IPS-15b (cell line): ENCODE data around the gene CCDC167.

Experiments used
- H3K27me3 ChIP-seq: one replicate; pipeline ENCODE4 v1.6.1; 2013; ENCODE audit warnings: low read length; ENCODE audit not compliant: control insufficient read depth, insufficient read depth
- H3K36me3 ChIP-seq: one replicate; pipeline ENCODE4 v1.6.1; 2013; ENCODE audit warnings: low read length; ENCODE audit not compliant: control insufficient read depth, insufficient read depth
- H3K4me1 ChIP-seq: one replicate; pipeline ENCODE4 v1.6.1; 2013; ENCODE audit warnings: mild to moderate bottlenecking, low read length; ENCODE audit not compliant: control insufficient read depth, insufficient read depth
- H3K4me3 ChIP-seq: one replicate; pipeline ENCODE4 v1.5.1; 2013; ENCODE audit warnings: low read depth, low read length
- H3K9ac ChIP-seq: one replicate; pipeline ENCODE4 v1.6.1; 2013; ENCODE audit warnings: low read depth, mild to moderate bottlenecking, low read length
- H3K9me3 ChIP-seq: one replicate; pipeline ENCODE4 v1.6.1; 2013; ENCODE audit warnings: mild to moderate bottlenecking, low read length; ENCODE audit not compliant: control insufficient read depth, insufficient read depth

Gene CCDC167

GRCh38 chr6:37516076-37516919 is 16.6 kb upstream of the CCDC167 start:
- Histone ChIP-seq H3K4me1 (peaks cover 20% of the 10 kb centered on the region), H3K9ac (no peak overlapping the region), H3K4me3 (no peak overlapping the region), H3K36me3 (no peaks in the 10 kb centered on the region), H3K9me3 (no peaks in the 10 kb centered on the region), H3K27me3 (peaks cover 34% of the 10 kb centered on the region)

GRCh38 chr6:37515712-37516075 is 16.0 kb upstream of the CCDC167 start:
- Histone ChIP-seq H3K4me1 (peaks cover 20% of the 10 kb centered on the region), H3K36me3 (no peaks in the 10 kb centered on the region)

GRCh38 chr6:37514837-37515236 is 15.1 kb upstream of the CCDC167 start:
- no peak overlapping the region for H3K9ac ChIP-seq
- no peaks in the 10 kb centered on the region for H3K9me3 ChIP-seq
- no peak overlapping the region for H3K4me3 ChIP-seq
- H3K27me3 ChIP-seq = peaks cover 43% of the 10 kb centered on the region
- peaks cover 20% of the 10 kb centered on the region for H3K4me1 ChIP-seq
- H3K36me3 ChIP-seq = no peaks in the 10 kb centered on the region

More at GRCh38 chr6:37515712-37516075, 16.0 kb upstream of the CCDC167 start:
- H3K9me3 ChIP-seq = no peaks in the 10 kb centered on the region
- H3K9ac ChIP-seq = no peak overlapping the region
- no peak overlapping the region for H3K4me3 ChIP-seq
- H3K27me3 ChIP-seq = peaks cover 41% of the 10 kb centered on the region

GRCh38 chr6:37514321-37514771 is 14.7 kb upstream of the CCDC167 start:
- Histone ChIP-seq H3K4me1 (peaks cover 20% of the 10 kb centered on the region), H3K9ac (no peak overlapping the region), H3K27me3 (peaks cover 43% of the 10 kb centered on the region), H3K4me3 (no peak overlapping the region), H3K9me3 (no peaks in the 10 kb centered on the region), H3K36me3 (no peaks in the 10 kb centered on the region)

GRCh38 chr6:37513576-37513975 is 13.9 kb upstream of the CCDC167 start:
- Histone ChIP-seq H3K4me1 (peaks cover 20% of the 10 kb centered on the region), H3K9me3 (no peaks in the 10 kb centered on the region), H3K9ac (no peak overlapping the region), H3K36me3 (no peaks in the 10 kb centered on the region), H3K27me3 (peaks cover 43% of the 10 kb centered on the region), H3K4me3 (peak overlapping the region; percentile 52)

GRCh38 chr6:37513155-37513554 is 13.5 kb upstream of the CCDC167 start:
- H3K4me1 ChIP-seq = peaks cover 21% of the 10 kb centered on the region
- no peak overlapping the region for H3K9ac ChIP-seq
- H3K4me3 ChIP-seq = peak overlapping the region; percentile 52
- no peaks in the 10 kb centered on the region for H3K9me3 ChIP-seq
- H3K27me3 ChIP-seq = peaks cover 43% of the 10 kb centered on the region
- H3K36me3 ChIP-seq = no peaks in the 10 kb centered on the region

GRCh38 chr6:37512400-37513011 is 12.8 kb upstream of the CCDC167 start:
- no peaks in the 10 kb centered on the region for H3K9me3 ChIP-seq
- peaks cover 43% of the 10 kb centered on the region for H3K27me3 ChIP-seq
- H3K36me3 ChIP-seq = no peaks in the 10 kb centered on the region
- peaks cover 23% of the 10 kb centered on the region for H3K4me1 ChIP-seq
- H3K9ac ChIP-seq = no peak overlapping the region
- H3K4me3 ChIP-seq = peak overlapping the region; percentile 52

- Histone ChIP-seq H3K36me3 (no peaks in the 10 kb centered on the region), H3K9me3 (no peaks in the 10 kb centered on the region), H3K4me1 (peaks cover 19% of the 10 kb centered on the region), H3K9ac (no peak overlapping the region), H3K4me3 (peak overlapping the region; percentile 52), H3K27me3 (peaks cover 43% of the 10 kb centered on the region)
Measured at GRCh38 chr6:37511910-37512399, 12.3 kb upstream of the CCDC167 start.

GRCh38 chr6:37511201-37511600 is 11.5 kb upstream of the CCDC167 start:
- H3K4me3 ChIP-seq = no peak overlapping the region
- no peak overlapping the region for H3K9ac ChIP-seq
- H3K27me3 ChIP-seq = peaks cover 43% of the 10 kb centered on the region
- no peaks in the 10 kb centered on the region for H3K9me3 ChIP-seq
- H3K36me3 ChIP-seq = no peaks in the 10 kb centered on the region
- peaks cover 16% of the 10 kb centered on the region for H3K4me1 ChIP-seq

- Histone ChIP-seq H3K9ac (no peak overlapping the region), H3K9me3 (no peaks in the 10 kb centered on the region), H3K27me3 (peaks cover 27% of the 10 kb centered on the region), H3K36me3 (no peaks in the 10 kb centered on the region), H3K4me3 (no peak overlapping the region), H3K4me1 (peaks cover 5% of the 10 kb centered on the region)
Measured at GRCh38 chr6:37507690-37508421, 8.2 kb upstream of the CCDC167 start.

- Histone ChIP-seq H3K36me3 (no peaks in the 10 kb centered on the region), H3K4me1 (peaks cover 5% of the 10 kb centered on the region), H3K9me3 (no peaks in the 10 kb centered on the region), H3K27me3 (peaks cover 23% of the 10 kb centered on the region), H3K4me3 (no peak overlapping the region), H3K9ac (no peak overlapping the region)
Measured at GRCh38 chr6:37507077-37507476, 7.4 kb upstream of the CCDC167 start.
